Measurements from ENCODE around the gene OR7C1.
"Not testable (repeated sequence)": the region's sequence is repeated elsewhere in the genome, so short reads cannot be mapped to it uniquely, and the experiment has no call there.

The OR7C1 gene

GRCh38 chr19:14798760-14799159 is 36.2 kb downstream of the OR7C1 start:
- Histone ChIP-seq H3K14ac (ENCODE audit: low read length) (no peak overlapping the region), H3K27ac (replicated peaks; ENCODE audit: low read length) (no peak overlapping the region), H3K9ac (ENCODE audit: low read depth, low read length, poor library complexity) (no peak overlapping the region), H3K79me1 (ENCODE audit: low read depth, low read length) (no peaks in the 10 kb centered on the region), H2BK12ac (ENCODE audit: low read length) (no peak overlapping the region), H2BK5ac (ENCODE audit: low read length) (no peak overlapping the region), H3K27me3 (ENCODE audit: control insufficient read depth in 3 of 3, insufficient read depth in 3 of 3, low read depth in 1 of 3, low read length in 3 of 3) (no peaks in the 10 kb centered on the region), H3K4me2 (ENCODE audit: insufficient read depth, low read length, poor library complexity, severe bottlenecking) (no peak overlapping the region), H3K36me3 (replicated peaks in 1 of 2; ENCODE audit: control insufficient read depth in 2 of 2, insufficient read depth in 2 of 2, low read length in 2 of 2) (no peaks in the 10 kb centered on the region), H2BK15ac (ENCODE audit: low read length) (no peak overlapping the region), H2AFZ (ENCODE audit: low read length) (no peak overlapping the region), H3K4me1 (ENCODE audit: control insufficient read depth in 2 of 2, insufficient read depth in 1 of 2, low read depth in 1 of 2, low read length in 2 of 2) (no peaks in the 10 kb centered on the region), H3K9me3 (replicated peaks in 1 of 2; ENCODE audit: control insufficient read depth in 2 of 2, insufficient read depth in 1 of 2, low read depth in 1 of 2, low read length in 2 of 2) (no peaks in the 10 kb centered on the region), H3K23ac (ENCODE audit: low read depth, low read length, poor library complexity) (no peak overlapping the region), H4K8ac (ENCODE audit: low read depth, low read length) (no peak overlapping the region), H2AK5ac (ENCODE audit: low read depth, low read length) (no peak overlapping the region), H3K4me3 (ENCODE audit: low read length in 2 of 2) (no peak overlapping the region), H3K4ac (ENCODE audit: low read length) (no peak overlapping the region), H2BK120ac (ENCODE audit: low read depth, low read length) (no peak overlapping the region), H3K18ac (ENCODE audit: low read length) (no peak overlapping the region), H4K91ac (ENCODE audit: low read depth, low read length, poor library complexity) (no peak overlapping the region)
- no CpG with 5 or more reads among the region's 5 CpGs for WGBS, 2 donors (ENCODE audit: extremely low coverage in 2 of 2, insufficient read length in 2 of 2, insufficient replicate concordance in 1 of 2)
- no peak for DNase-seq (ENCODE audit: low spot score)

DNA sequence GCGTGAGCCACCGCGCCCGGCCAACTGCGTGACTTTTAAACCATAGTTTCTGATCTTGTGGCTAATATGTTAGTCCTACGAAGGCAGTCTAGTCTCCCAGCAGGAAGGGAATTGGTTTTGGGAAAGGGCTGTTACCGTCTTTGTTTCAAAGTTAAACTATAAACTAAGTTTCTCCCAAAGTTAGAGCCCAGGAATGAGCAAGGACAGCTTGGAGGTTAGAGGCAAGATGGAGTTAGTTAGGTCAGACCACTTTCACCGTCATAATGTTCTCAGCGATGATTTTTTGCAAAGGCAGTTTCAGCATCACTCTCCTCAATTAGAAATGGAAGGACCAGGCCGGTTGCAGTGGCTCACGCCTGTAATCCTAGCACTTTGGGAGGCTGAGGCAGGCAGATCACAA is 39.0 kb downstream of the OR7C1 start:
- Histone ChIP-seq H4K91ac (ENCODE audit: low read depth, low read length, poor library complexity) (no peak overlapping the region), H3K23ac (ENCODE audit: low read depth, low read length, poor library complexity) (no peak overlapping the region), H3K18ac (ENCODE audit: low read length) (no peak overlapping the region), H3K9me3 (replicated peaks in 1 of 2; ENCODE audit: control insufficient read depth in 2 of 2, insufficient read depth in 1 of 2, low read depth in 1 of 2, low read length in 2 of 2) (no peaks in the 10 kb centered on the region), H2BK120ac (ENCODE audit: low read depth, low read length) (no peak overlapping the region), H4K8ac (ENCODE audit: low read depth, low read length) (no peak overlapping the region), H3K79me1 (ENCODE audit: low read depth, low read length) (no peaks in the 10 kb centered on the region), H2AFZ (ENCODE audit: low read length) (no peak overlapping the region), H3K9ac (ENCODE audit: low read depth, low read length, poor library complexity) (no peak overlapping the region), H3K27me3 (ENCODE audit: control insufficient read depth in 3 of 3, insufficient read depth in 3 of 3, low read depth in 1 of 3, low read length in 3 of 3) (no peaks in the 10 kb centered on the region), H3K4me3 (ENCODE audit: low read length in 2 of 2) (no peak overlapping the region), H2BK5ac (ENCODE audit: low read length) (no peak overlapping the region), H3K4ac (ENCODE audit: low read length) (no peak overlapping the region), H3K4me1 (ENCODE audit: control insufficient read depth in 2 of 2, insufficient read depth in 1 of 2, low read depth in 1 of 2, low read length in 2 of 2) (no peaks in the 10 kb centered on the region), H3K27ac (replicated peaks; ENCODE audit: low read length) (no peak overlapping the region), H2BK15ac (ENCODE audit: low read length) (no peak overlapping the region), H3K4me2 (ENCODE audit: insufficient read depth, low read length, poor library complexity, severe bottlenecking) (no peak overlapping the region), H2AK5ac (ENCODE audit: low read depth, low read length) (no peak overlapping the region), H3K14ac (ENCODE audit: low read length) (no peak overlapping the region), H3K36me3 (replicated peaks in 1 of 2; ENCODE audit: control insufficient read depth in 2 of 2, insufficient read depth in 2 of 2, low read length in 2 of 2) (no peaks in the 10 kb centered on the region), H2BK12ac (ENCODE audit: low read length) (no peak overlapping the region)
- DNase-seq (ENCODE audit: low spot score) = no peak
- WGBS, 2 donors (ENCODE audit: extremely low coverage in 2 of 2, insufficient read length in 2 of 2, insufficient replicate concordance in 1 of 2) = no CpG with 5 or more reads among the region's 11 CpGs

GRCh38 chr19:14795078-14795721 is 39.8 kb downstream of the OR7C1 start:
- WGBS, 2 donors (ENCODE audit: extremely low coverage in 2 of 2, insufficient read length in 2 of 2, insufficient replicate concordance in 1 of 2) = no CpG with 5 or more reads among the region's 5 CpGs
- no peak overlapping the region for H2BK5ac ChIP-seq (ENCODE audit: low read length)
- no peak overlapping the region for H2AK5ac ChIP-seq (ENCODE audit: low read depth, low read length)
- no peak overlapping the region for H2AFZ ChIP-seq (ENCODE audit: low read length)
- no peak overlapping the region for H2BK15ac ChIP-seq (ENCODE audit: low read length)
- H3K4ac ChIP-seq (ENCODE audit: low read length) = no peak overlapping the region
- no peak overlapping the region for H2BK12ac ChIP-seq (ENCODE audit: low read length)
- H3K27ac ChIP-seq (replicated peaks; ENCODE audit: low read length) = no peak overlapping the region
- no peak overlapping the region for H3K14ac ChIP-seq (ENCODE audit: low read length)
- H3K79me1 ChIP-seq (ENCODE audit: low read depth, low read length) = no peaks in the 10 kb centered on the region
- no peaks in the 10 kb centered on the region for H3K9me3 ChIP-seq (replicated peaks in 1 of 2; ENCODE audit: control insufficient read depth in 2 of 2, insufficient read depth in 1 of 2, low read depth in 1 of 2, low read length in 2 of 2)
- H2BK120ac ChIP-seq (ENCODE audit: low read depth, low read length) = no peak overlapping the region
- H3K9ac ChIP-seq (ENCODE audit: low read depth, low read length, poor library complexity) = no peak overlapping the region
- no peak overlapping the region for H3K18ac ChIP-seq (ENCODE audit: low read length)
- no peak overlapping the region for H4K8ac ChIP-seq (ENCODE audit: low read depth, low read length)
- DNase-seq (ENCODE audit: low spot score) = no peak
- H3K27me3 ChIP-seq (ENCODE audit: control insufficient read depth in 3 of 3, insufficient read depth in 3 of 3, low read depth in 1 of 3, low read length in 3 of 3) = no peaks in the 10 kb centered on the region
- H3K36me3 ChIP-seq (replicated peaks in 1 of 2; ENCODE audit: control insufficient read depth in 2 of 2, insufficient read depth in 2 of 2, low read length in 2 of 2) = no peaks in the 10 kb centered on the region
- H3K4me1 ChIP-seq (ENCODE audit: control insufficient read depth in 2 of 2, insufficient read depth in 1 of 2, low read depth in 1 of 2, low read length in 2 of 2) = no peaks in the 10 kb centered on the region
- no peak overlapping the region for H3K4me3 ChIP-seq (ENCODE audit: low read length in 2 of 2)
- H3K23ac ChIP-seq (ENCODE audit: low read depth, low read length, poor library complexity) = no peak overlapping the region
- no peak overlapping the region for H4K91ac ChIP-seq (ENCODE audit: low read depth, low read length, poor library complexity)
- no peak overlapping the region for H3K4me2 ChIP-seq (ENCODE audit: insufficient read depth, low read length, poor library complexity, severe bottlenecking)

DNA sequence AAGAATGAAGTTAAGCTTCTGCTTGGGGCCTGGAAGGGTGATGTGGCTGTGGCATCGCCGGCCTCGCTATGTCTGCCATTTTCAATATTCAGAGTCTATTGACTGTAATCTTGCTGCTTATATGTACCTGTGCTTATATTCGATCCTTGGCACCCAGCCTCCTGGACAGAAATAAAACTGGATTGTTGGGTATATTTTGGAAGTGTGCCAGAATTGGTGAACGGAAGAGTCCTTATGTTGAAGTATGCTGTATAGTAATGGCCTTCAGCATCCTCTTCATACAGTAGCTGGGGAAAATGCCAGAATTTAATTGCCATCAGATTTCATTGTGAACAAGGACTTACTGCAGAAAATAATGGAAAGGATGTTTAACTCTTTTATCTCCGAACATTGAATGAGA is 42.7 kb downstream of the OR7C1 start:
- not testable (repeated sequence) for H3K4ac ChIP-seq (ENCODE audit: low read length); H3K4me3 ChIP-seq (ENCODE audit: low read length in 2 of 2); H3K9ac ChIP-seq (ENCODE audit: low read depth, low read length, poor library complexity); H2BK120ac ChIP-seq (ENCODE audit: low read depth, low read length); H2AFZ ChIP-seq (ENCODE audit: low read length); H3K23ac ChIP-seq (ENCODE audit: low read depth, low read length, poor library complexity); H3K9me3 ChIP-seq (replicated peaks in 1 of 2; ENCODE audit: control insufficient read depth in 2 of 2, insufficient read depth in 1 of 2, low read depth in 1 of 2, low read length in 2 of 2); H2AK5ac ChIP-seq (ENCODE audit: low read depth, low read length); H3K27ac ChIP-seq (replicated peaks; ENCODE audit: low read length); H3K4me1 ChIP-seq (ENCODE audit: control insufficient read depth in 2 of 2, insufficient read depth in 1 of 2, low read depth in 1 of 2, low read length in 2 of 2); H4K91ac ChIP-seq (ENCODE audit: low read depth, low read length, poor library complexity); H4K8ac ChIP-seq (ENCODE audit: low read depth, low read length); DNase-seq (ENCODE audit: low spot score); H2BK5ac ChIP-seq (ENCODE audit: low read length); H2BK12ac ChIP-seq (ENCODE audit: low read length); H3K14ac ChIP-seq (ENCODE audit: low read length); H3K27me3 ChIP-seq (ENCODE audit: control insufficient read depth in 3 of 3, insufficient read depth in 3 of 3, low read depth in 1 of 3, low read length in 3 of 3); H3K18ac ChIP-seq (ENCODE audit: low read length); H2BK15ac ChIP-seq (ENCODE audit: low read length); H3K79me1 ChIP-seq (ENCODE audit: low read depth, low read length); H3K36me3 ChIP-seq (replicated peaks in 1 of 2; ENCODE audit: control insufficient read depth in 2 of 2, insufficient read depth in 2 of 2, low read length in 2 of 2); H3K4me2 ChIP-seq (ENCODE audit: insufficient read depth, low read length, poor library complexity, severe bottlenecking)
- WGBS, 2 donors (ENCODE audit: extremely low coverage in 2 of 2, insufficient read length in 2 of 2, insufficient replicate concordance in 1 of 2) = no CpG with 5 or more reads among the region's 6 CpGs
